WTC11 (cell line): ENCODE data around the gene LRRC4B. TPM values are rescaled to one million over a fixed set of nuclear protein-coding genes. Genes with fewer than 3 reads are reported as not detected.

Experiments
- ATAC-seq: fragments of 200-7000 bp; cut with Tn5 transposase; 2 replicates; pipeline ENCODE4 v1.10.0; 2021; ENCODE audit warnings: mild to moderate bottlenecking, moderate library complexity
- CTCF ChIA-PET: fragments of 300-600 bp; sonication (Branson Sonifier 250); formaldehyde crosslinking; loops from one replicate; lab custom pipeline; 2021; ENCODE audit warnings: antibody characterized with exemption; lab: Charles Lee
- POLR2A ChIA-PET: fragments of 350-600 bp; sonication (Branson Sonifier 250); formaldehyde crosslinking; loops from one replicate; lab custom pipeline; 2021; ENCODE audit warnings: antibody characterized with exemption; lab: Charles Lee
- DNase-seq: peaks from one replicate; pipeline ENCODE4 v3.0.0; 2021; ENCODE audit warnings: low spot score
- H3K27ac Mint-ChIP-seq: 2 replicates; pipeline ENCODE4 v1.8.0; 2021; ENCODE audit warnings: mixed read lengths
- H3K27me3 Mint-ChIP-seq: 2 replicates; pipeline ENCODE4 v1.8.0; 2021; ENCODE audit warnings: low read depth, mild to moderate bottlenecking, moderate library complexity, mixed read lengths
- H3K36me3 Mint-ChIP-seq: 2 replicates; pipeline ENCODE4 v1.8.0; 2021; ENCODE audit warnings: mixed read lengths
- H3K4me1 Mint-ChIP-seq: 2 replicates; pipeline ENCODE4 v1.8.0; 2022; ENCODE audit warnings: mixed read lengths
- H3K4me3 Mint-ChIP-seq: 2 replicates; pipeline ENCODE4 v1.8.0; 2021; ENCODE audit warnings: mild to moderate bottlenecking, moderate library complexity, mixed read lengths
- H3K9me3 Mint-ChIP-seq: 2 replicates; pipeline ENCODE4 v1.8.0; 2021; ENCODE audit warnings: mixed read lengths
- ARID4B ChIP-seq: sonication (generic); formaldehyde crosslinking; IDR thresholded peaks from 2 replicates; pipeline ENCODE4 v1.8.0; 2023; ENCODE audit warnings: missing genetic modification reagents, mild to moderate bottlenecking, borderline replicate concordance
- ATF2 ChIP-seq: sonication (generic); formaldehyde crosslinking; IDR thresholded peaks from 2 replicates; pipeline ENCODE4 v1.8.1; 2022; ENCODE audit warnings: low read depth, missing genetic modification reagents, borderline replicate concordance
- KAT7 ChIP-seq: sonication (generic); formaldehyde crosslinking; IDR thresholded peaks from 2 replicates; pipeline ENCODE4 v1.8.1; 2023; ENCODE audit warnings: missing genetic modification reagents, mild to moderate bottlenecking, borderline replicate concordance
- STAT6 ChIP-seq: sonication (generic); formaldehyde crosslinking; conservative IDR thresholded peaks from 2 replicates; pipeline ENCODE4 v1.8.1; 2023; ENCODE audit warnings: mild to moderate bottlenecking, low read depth, missing genetic modification reagents, moderate library complexity
- TCF7 ChIP-seq: sonication (generic); formaldehyde crosslinking; IDR thresholded peaks from 2 replicates; pipeline ENCODE4 v1.8.0; 2022; ENCODE audit warnings: mild to moderate bottlenecking, low read depth, missing genetic modification reagents, moderate library complexity
- TEAD4 ChIP-seq: sonication (generic); formaldehyde crosslinking; IDR thresholded peaks from 2 replicates; pipeline ENCODE4 v1.8.0; 2022; ENCODE audit warnings: mild to moderate bottlenecking, missing genetic modification reagents
- TP53 ChIP-seq: sonication (generic); formaldehyde crosslinking; IDR thresholded peaks from 2 replicates; pipeline ENCODE4 v1.8.1; 2023; ENCODE audit warnings: mild to moderate bottlenecking, missing genetic modification reagents
- USF2 ChIP-seq: sonication (generic); formaldehyde crosslinking; IDR thresholded peaks from 2 replicates; pipeline ENCODE4 v1.8.1; 2023; ENCODE audit warnings: mild to moderate bottlenecking, missing genetic modification reagents, moderate library complexity
- ZNF281 ChIP-seq: sonication (generic); formaldehyde crosslinking; IDR thresholded peaks from 2 replicates; pipeline ENCODE4 v1.8.0; 2023; ENCODE audit warnings: mild to moderate bottlenecking, missing genetic modification reagents
- ZNF396 ChIP-seq: fragments of 250-450 bp; sonication (Bioruptor Pico); IDR thresholded peaks from 2 replicates; pipeline ENCODE4 v1.8.0; 2021; ENCODE audit warnings: mild to moderate bottlenecking, moderate library complexity, borderline replicate concordance
- ZNF671 ChIP-seq: fragments of 250-450 bp; sonication (Bioruptor Pico); IDR thresholded peaks from 2 replicates; pipeline ENCODE4 v1.8.0; 2021; ENCODE audit warnings: mild to moderate bottlenecking
- total RNA-seq: library from RNA; stranded (reverse); gene quantifications from 3 replicates; pipeline ENCODE4 v1.2.3, GENCODE V29; 2021

Gene LRRC4B
- total RNA-seq, 1 experiment from 2014 or later, result 10.0 TPM

GRCh38 chr19:50477751-50478515 is 90.3 kb downstream of the LRRC4B start (continued):
- no peak for TF ChIP-seq ARID4B
- no peak for TF ChIP-seq ZNF396
- TF ChIP-seq STAT6 (CRISPR knock-in tag), result no peak
- no peak for TF ChIP-seq ATF2 (CRISPR knock-in tag)
- no peak for TF ChIP-seq TCF7 (CRISPR knock-in tag)

GRCh38 chr19:50476907-50477238 is 91.4 kb downstream of the LRRC4B start:
- ChIA-PET POLR2A (no interaction called here), CTCF (interaction anchor here (0.8 to 2.6 kb wide), 3 partner anchors 10 to 119 kb away, joined by 3 to 8 read pairs (median 3); no protein-coding TSS in a partner anchor)

More at GRCh38 chr19:50476907-50477238, 91.4 kb downstream of the LRRC4B start:
- Mint-ChIP-seq H3K27ac (peak overlapping the region; percentile 99; the same call in 1 of the 2 replicates), H3K4me1 (peaks cover 9% of the 10 kb centered on the region), H3K36me3 (peaks cover 27% of the 10 kb centered on the region), H3K4me3 (peak overlapping the region; percentile 98), H3K27me3 (no peaks in the 10 kb centered on the region; the same call in 1 of the 2 replicates), H3K9me3 (peaks cover 11% of the 10 kb centered on the region)
- no peak for DNase-seq
- no peak for TF ChIP-seq USF2 (CRISPR knock-in tag)
- no peak for TF ChIP-seq ZNF281 (CRISPR knock-in tag)
- TF ChIP-seq TEAD4 (CRISPR knock-in tag), result no peak
- TF ChIP-seq KAT7 (CRISPR knock-in tag), result no peak
- no peak for TF ChIP-seq ZNF671 (CRISPR knock-in tag)
- TF ChIP-seq TP53 (CRISPR knock-in tag), result peak; percentile 1; the same call in 1 of the 2 replicates
- no peak for ATAC-seq
